NCI-H526 treated with DMSO at 0.1 percent for 48 hours (cell line): ENCODE results near the gene PSMC3.

Experiments used
- DNase-seq: peaks from one replicate; lab custom pipeline; 2025; lab: John Stamatoyannopoulos, UW

The PSMC3 gene

GRCh38 chr11:47394050-47394321, 32.3 kb downstream of the PSMC3 start:
- DNase-seq, result no peak

DNA sequence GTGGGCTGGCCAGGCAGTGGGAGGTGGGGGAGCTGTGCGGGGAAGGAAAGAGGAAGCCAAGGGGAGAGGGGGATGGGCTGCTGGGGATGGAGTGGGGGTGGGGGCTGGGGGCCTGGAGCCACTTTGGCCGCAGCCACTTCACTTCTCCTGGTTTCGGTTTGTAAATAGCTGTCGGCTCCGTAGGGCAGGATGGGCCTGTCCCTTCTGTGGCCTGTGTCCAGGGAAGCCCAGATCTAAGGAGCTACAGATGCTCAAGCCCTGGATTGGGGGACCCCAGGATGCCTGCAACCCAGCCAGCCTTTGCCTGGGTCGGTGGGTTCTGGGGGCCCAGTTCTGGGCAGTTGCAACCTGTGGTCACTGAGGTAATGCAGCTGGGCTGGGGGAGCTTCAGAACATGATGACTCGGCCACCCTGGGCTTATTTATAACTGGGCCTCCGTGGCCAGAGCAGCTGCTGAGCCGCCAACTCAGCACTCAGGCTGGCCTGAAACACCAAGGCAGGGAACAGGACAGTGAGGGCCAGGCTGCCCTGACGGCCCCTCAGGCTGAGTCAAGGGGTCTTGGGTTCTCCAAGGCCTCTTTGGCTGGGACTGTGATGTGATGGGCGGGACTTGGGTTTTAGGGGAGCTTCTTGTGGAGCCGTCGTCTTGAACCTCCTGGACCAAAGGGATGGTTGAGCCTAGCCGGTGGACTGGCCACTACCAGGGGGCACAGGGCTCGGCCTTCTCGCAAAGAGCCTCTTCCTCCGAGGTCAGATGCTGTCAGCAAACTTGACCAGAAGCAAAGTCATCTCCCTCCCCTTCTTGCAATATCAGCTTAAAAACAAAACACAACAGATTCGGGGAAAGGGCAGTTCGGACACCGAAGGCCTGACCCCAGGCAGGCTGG, 32.8 kb downstream of the PSMC3 start:
- DNase-seq, result no peak

DNA sequence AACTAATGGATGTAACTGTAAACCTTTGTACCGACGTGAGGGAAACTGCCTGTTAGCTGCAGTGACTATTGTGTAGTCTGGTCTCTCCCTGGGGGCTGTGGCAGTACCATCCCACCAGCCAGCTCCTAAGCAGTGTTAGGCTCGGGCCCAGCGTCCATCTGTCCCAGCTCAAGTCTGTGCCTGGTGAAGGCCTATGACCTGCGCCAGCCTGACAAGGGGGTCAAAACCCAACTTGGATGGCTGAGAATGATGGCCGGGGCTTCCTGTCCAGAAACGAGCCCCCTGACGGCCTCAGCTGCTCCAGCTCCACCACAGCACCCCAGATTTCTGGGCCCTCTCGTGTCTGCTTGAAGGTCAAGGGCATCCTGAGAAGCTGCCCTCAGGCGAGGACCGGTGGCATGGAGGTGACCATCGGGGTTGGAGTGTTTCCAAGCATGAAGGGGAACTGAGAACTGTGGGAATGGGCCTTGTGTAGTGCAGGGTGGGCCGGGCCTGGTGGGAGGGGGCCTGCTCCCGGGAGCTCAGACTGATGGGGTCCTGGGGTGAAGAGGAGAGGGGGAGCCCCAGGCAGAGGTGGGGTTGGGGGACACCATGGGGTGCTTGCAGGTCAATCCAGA, 33.6 kb downstream of the PSMC3 start:
- no peak for DNase-seq

DNA sequence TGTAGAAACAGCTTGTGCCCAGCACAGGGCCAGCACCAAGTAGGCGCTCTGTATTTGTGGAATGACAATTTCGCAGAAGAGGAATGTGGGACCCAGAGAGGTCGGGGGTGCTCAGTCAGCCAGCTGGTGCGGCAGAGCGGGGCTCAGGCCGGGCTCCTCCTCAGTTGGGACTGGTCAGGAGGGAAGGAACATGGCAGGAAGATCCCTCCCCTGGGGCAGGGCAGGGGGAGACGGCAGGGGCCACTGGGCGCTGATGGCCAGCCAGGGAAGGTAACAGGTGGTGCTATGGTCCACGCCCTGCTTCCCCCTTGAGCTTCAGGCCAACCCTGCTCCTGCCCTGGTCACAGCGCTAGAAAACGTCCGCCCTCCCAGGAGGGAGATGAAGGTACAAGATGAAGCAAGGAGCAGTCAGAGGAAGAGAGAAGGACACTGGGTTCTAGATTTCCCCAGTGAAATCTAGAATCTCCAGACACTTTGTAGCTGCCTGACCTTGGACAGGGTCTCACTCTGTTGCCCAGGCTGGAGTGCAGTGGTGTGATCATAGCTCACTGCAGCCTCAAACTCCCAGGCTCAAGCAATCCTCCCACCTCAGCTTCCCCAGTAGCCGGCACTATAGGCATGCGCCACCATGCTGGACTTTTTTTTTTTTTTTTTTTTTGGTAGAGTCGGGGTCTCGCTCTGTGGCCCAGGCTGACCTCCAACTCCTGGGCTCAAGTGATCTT, 34.4 kb downstream of the PSMC3 start:
- DNase-seq, result no peak

- no peak for DNase-seq
These were observed 35.1 kb downstream of the PSMC3 start for GRCh38 chr11:47391077-47391583.

DNA sequence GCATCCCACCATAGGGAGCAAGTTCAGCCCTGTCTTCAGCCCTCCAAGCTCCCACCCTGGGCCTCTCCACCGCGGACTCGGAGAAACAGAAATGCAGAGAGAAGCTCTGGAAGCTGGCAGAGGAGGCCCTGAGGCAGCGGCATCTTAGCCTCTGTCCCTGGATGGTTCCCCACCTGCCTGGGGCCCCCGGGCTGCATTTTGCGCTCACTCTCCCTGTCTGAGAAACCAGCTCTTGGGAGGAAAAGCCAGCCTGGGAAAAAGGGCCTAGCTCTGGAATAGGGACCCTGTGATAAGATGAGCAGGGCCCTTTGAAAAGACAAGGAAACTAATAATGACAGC, 35.8 kb downstream of the PSMC3 start:
- no peak for DNase-seq

DNA sequence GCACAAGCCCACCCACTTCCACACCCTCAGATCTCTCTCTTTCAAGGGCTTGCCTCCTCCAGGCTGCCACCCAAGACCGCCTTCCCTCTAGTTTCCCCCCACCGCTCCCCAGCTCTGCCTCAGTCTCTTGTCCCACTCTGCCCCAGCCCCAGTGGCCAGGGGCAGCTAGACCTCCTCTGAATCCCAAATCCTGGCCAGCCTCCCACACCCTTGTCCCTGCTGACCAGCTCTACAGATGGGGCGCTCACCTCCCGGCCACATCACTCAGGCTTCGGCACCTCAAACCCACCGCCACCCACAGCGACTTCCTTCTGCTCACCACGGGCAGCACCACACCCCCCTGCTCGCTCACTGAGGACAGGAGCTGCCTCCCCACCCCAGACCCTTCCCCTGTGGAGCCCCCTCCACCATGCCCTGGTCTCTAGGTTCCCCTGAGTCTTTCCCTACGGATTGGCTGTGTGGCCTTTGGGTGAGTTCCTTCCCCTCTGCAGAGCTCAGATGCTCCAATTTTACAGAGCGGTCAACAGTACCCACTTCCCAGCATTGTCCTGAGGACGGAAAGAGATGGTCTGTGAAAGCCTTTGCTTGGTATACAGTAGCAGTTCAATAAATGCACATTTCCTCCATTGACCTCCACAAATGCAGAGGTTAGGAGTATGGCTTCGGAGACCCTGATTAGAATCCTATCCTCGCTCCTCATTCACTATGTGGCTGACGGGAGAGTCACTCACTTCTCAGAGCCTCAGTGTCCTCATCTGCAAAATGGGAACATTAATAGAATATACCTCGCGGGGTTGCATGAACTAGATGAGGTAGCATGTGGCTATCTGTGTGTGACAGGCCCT, 36.4 kb downstream of the PSMC3 start:
- DNase-seq, result no peak

DNA sequence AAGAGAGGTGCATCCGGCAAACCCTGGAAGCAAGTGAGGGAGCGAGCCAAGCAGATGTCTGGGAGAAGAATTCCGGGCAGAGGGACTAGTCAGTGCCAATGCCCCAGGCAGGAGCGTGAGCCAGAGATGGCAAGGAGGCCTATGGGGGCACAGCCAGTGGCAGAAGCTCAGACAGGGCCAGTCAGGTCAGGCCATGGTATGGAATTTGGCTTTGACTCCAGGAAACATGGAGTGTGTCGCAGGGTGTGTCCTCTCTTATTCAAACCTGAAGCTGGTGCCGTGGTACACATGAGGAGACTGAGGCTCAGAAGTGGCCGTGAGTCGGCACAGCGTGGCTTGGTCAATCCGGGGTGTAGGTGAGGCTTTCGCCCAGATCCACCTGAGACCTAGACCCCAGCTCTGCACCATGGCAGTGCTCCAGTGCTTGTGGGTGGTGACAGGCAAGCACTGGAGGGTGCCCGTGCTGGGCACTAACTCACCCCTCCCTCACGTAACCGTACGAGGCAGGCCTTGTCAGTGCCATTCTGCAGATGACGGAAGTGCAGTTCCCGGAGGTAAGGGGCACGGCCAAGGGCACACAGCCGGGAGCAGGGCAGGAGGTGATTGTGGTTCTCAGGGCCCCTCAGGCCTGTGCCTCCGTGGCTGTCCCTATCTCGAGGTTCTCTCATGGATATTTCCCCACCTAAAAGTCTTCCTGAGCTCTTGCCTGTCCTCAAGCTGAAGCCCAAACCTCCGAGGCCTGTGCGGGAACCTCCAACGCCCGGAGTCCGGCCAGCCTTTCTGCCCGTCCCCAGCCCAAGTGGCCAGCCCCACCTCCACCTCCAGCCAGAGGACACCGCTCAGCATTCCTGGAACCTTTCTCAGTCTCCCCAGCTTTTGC, 37.3 kb downstream of the PSMC3 start:
- no peak for DNase-seq

- no peak for DNase-seq
These were observed 38.1 kb downstream of the PSMC3 start for GRCh38 chr11:47387944-47388696.

DNA sequence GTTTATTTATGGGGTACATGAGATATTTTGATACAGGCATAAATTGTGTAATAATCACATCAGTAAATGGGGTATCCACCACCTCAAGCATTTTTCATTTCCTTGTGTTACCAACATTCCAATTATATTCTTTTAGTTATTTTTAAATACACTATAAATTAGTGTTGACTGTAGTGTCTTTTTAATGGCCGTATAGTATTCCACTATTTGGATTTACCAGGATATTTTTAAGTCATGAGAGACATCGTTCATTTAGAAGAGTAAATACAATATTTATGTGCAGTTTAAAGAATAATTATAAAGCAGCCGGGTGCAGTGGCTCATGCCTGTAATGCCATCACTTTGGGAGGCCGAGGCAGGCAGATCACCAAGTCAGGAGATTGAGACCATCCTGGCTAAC, 41.7 kb downstream of the PSMC3 start:
- no peak for DNase-seq

DNA sequence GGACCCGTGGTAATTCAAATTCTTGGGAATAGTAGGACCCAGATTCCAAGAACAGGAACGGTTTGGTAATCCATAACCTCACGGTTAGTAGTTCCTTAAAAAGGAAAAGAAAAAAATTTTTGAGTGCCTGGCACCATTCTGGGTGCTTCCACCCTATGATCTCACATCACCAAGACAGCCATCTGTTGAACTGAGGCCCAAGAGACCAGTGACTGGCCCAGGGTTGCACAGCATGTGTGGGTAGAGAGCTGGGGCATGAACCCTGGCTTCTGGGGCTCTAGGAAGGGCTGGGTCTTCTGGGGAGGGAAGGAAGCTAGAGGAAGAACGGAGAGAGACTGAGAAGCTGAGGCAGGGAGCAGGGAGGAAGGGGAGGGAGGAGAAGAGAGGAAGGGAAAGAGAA, 43.2 kb downstream of the PSMC3 start:
- no peak for DNase-seq

GRCh38 chr11:47380078-47380477, 46.2 kb downstream of the PSMC3 start:
- DNase-seq, result no peak

DNA sequence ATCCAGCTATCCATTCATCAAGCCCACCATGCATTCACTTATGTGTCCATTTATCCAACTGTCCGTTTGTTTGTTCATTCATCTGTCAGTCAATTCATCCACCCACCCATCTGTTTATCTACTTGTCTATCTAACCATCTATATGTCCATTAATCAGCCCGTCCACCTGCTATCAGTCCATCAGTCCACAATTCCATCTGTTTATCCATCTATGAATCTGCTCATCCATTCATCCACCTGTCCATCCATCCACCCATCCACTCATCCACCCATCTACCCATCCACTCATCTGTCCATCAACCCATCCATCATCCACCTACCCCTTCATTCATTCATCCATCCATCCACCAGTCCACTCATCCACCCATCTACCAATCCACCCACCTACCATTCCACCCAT, 46.9 kb downstream of the PSMC3 start:
- DNase-seq, result no peak

DNA sequence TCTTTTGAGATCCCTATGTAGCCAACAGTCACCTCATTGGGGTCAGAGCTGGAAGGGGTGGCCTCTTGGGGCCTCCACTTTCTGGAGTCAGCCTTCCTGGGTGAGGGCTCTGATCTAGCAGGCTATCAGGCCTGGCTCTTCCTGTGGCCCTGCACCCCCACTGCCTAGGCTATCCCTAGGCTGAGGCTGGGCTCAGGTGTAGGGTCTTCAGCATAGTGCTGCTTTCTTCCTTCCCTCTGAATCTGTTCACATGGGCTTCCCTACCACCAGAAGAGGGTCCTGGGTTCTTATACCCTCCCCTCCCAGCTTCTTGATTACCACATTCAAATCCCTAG, 47.4 kb downstream of the PSMC3 start:
- no peak for DNase-seq

DNA sequence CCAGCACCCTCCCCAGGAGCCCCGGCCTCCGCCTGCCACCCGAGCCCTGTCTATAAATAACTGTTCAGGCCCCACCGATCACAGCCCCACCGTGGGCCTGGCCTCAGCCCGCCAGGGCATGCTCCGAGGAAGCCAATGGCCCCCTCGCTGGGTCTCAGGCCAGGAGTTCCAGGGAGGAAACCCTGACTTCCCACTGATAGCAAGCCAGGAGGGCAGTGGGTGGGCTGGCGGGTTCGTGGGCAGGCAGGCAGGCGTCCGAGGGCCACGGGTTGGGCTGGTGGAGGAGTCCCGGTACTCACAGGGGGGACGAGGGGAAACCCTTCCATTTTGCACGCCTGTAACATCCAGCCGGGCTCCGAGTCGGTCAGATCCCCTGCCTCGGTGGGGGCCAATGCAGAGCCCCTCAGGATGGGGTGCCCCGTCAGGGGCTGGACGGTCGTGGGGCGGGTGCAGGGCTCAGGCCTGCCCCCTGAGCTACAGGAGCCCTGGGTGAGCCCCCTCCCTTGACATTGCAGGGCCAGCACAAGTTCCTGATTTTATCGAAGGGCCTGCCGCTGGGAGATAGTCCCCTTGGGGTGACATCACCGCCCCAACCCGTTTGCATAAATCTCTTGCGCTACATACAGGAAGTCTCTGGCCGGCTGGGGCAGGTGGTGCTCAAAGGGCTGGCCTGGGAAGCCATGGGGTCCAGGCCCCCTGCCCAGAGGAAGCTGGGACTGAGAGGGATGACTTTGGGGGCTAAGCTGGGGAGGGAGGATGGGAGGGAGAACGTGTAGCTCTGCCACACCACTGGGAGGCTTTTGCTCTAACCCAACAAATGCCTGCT, 48.0 kb downstream of the PSMC3 start, which contains the start of gene SPI1:
SPI1 (minus strand) TSS at position 538 of the 826 bp plus-strand sequence; CDS start at position 344, 194 bp downstream.
- no peak for DNase-seq

- DNase-seq, result no peak
These were observed 48.6 kb downstream of the PSMC3 start for GRCh38 chr11:47377571-47378009.

GRCh38 chr11:47376525-47377371, 49.5 kb downstream of the PSMC3 start:
- DNase-seq, result no peak

DNA sequence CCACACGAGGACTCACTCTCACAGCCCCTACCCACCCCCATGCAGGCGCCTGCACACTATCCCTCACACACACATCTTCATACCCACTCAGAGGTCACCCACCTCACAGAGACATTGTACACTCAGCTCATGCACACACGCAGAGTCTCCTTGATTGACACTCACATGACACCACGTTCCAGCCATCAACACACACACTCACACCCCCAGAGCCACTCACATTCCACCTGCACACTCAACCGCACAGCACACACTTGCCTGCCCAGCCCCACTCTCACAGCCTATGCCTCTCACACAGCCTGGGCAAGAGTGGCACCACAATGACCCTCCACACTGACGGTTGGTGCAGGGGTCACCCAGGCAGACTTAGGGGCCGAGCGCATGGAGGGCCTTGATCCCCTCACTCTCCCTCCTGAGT, 50.1 kb downstream of the PSMC3 start:
- DNase-seq, result no peak
